WTC11 (cell line): Measurements from ENCODE around the gene CPB1. TPM values are rescaled to one million over a fixed set of nuclear protein-coding genes. Genes with fewer than 3 reads are reported as not detected.

Experiments used
- ATAC-seq: fragments of 200-7000 bp; cut with Tn5 transposase; 2 replicates; pipeline ENCODE4 v1.10.0; 2021; ENCODE audit warnings: mild to moderate bottlenecking, moderate library complexity
- CTCF ChIA-PET: fragments of 300-600 bp; sonication (Branson Sonifier 250); formaldehyde crosslinking; loops from one replicate; lab custom pipeline; 2021; ENCODE audit warnings: antibody characterized with exemption; lab: Charles Lee
- POLR2A ChIA-PET: fragments of 350-600 bp; sonication (Branson Sonifier 250); formaldehyde crosslinking; loops from one replicate; lab custom pipeline; 2021; ENCODE audit warnings: antibody characterized with exemption; lab: Charles Lee
- DNase-seq: peaks from one replicate; pipeline ENCODE4 v3.0.0; 2021; ENCODE audit warnings: low spot score
- H3K27ac Mint-ChIP-seq: 2 replicates; pipeline ENCODE4 v1.8.0; 2021; ENCODE audit warnings: mixed read lengths
- H3K27me3 Mint-ChIP-seq: 2 replicates; pipeline ENCODE4 v1.8.0; 2021; ENCODE audit warnings: low read depth, mild to moderate bottlenecking, moderate library complexity, mixed read lengths
- H3K36me3 Mint-ChIP-seq: 2 replicates; pipeline ENCODE4 v1.8.0; 2021; ENCODE audit warnings: mixed read lengths
- H3K4me1 Mint-ChIP-seq: 2 replicates; pipeline ENCODE4 v1.8.0; 2022; ENCODE audit warnings: mixed read lengths
- H3K4me3 Mint-ChIP-seq: 2 replicates; pipeline ENCODE4 v1.8.0; 2021; ENCODE audit warnings: mild to moderate bottlenecking, moderate library complexity, mixed read lengths
- H3K9me3 Mint-ChIP-seq: 2 replicates; pipeline ENCODE4 v1.8.0; 2021; ENCODE audit warnings: mixed read lengths
- ATF6 ChIP-seq: sonication (generic); formaldehyde crosslinking; IDR thresholded peaks from 2 replicates; pipeline ENCODE4 v1.8.1; 2023; ENCODE audit warnings: mild to moderate bottlenecking, missing genetic modification reagents
- CREB1 ChIP-seq: sonication (generic); formaldehyde crosslinking; IDR thresholded peaks from 2 replicates; pipeline ENCODE4 v1.8.0; 2023; ENCODE audit warnings: mild to moderate bottlenecking, missing genetic modification reagents
- EMX1 ChIP-seq: fragments of 250-450 bp; sonication (Bioruptor Pico); IDR thresholded peaks from 2 replicates; pipeline ENCODE4 v1.8.0; 2021; ENCODE audit warnings: mild to moderate bottlenecking
- ESRRA ChIP-seq: sonication (generic); formaldehyde crosslinking; IDR thresholded peaks from 2 replicates; pipeline ENCODE4 v1.8.1; 2022; ENCODE audit warnings: mild to moderate bottlenecking, missing genetic modification reagents, borderline replicate concordance
- FOXJ3 ChIP-seq: sonication (generic); formaldehyde crosslinking; IDR thresholded peaks from 2 replicates; pipeline ENCODE4 v1.9.0; 2021; ENCODE audit warnings: missing genetic modification reagents, mild to moderate bottlenecking, borderline replicate concordance
- JUN ChIP-seq: sonication (generic); formaldehyde crosslinking; IDR thresholded peaks from 2 replicates; pipeline ENCODE4 v1.8.0; 2023; ENCODE audit warnings: mild to moderate bottlenecking, missing genetic modification reagents
- KAT7 ChIP-seq: sonication (generic); formaldehyde crosslinking; IDR thresholded peaks from 2 replicates; pipeline ENCODE4 v1.8.1; 2023; ENCODE audit warnings: missing genetic modification reagents, mild to moderate bottlenecking, borderline replicate concordance
- NR1H2 ChIP-seq: sonication (generic); formaldehyde crosslinking; IDR thresholded peaks from 2 replicates; pipeline ENCODE4 v1.9.0; 2021; ENCODE audit warnings: mild to moderate bottlenecking, moderate library complexity, missing genetic modification reagents
- NR2C2 ChIP-seq: sonication (generic); formaldehyde crosslinking; IDR thresholded peaks from 2 replicates; pipeline ENCODE4 v1.8.0; 2022; ENCODE audit warnings: mild to moderate bottlenecking, missing genetic modification reagents
- OVOL2 ChIP-seq: fragments of 250-450 bp; sonication (Bioruptor Pico); IDR thresholded peaks from 2 replicates; pipeline ENCODE4 v1.9.0; 2021; ENCODE audit warnings: mild to moderate bottlenecking, borderline replicate concordance
- SP1 ChIP-seq: sonication (generic); formaldehyde crosslinking; conservative IDR thresholded peaks from 2 replicates; pipeline ENCODE4 v1.8.1; 2022; ENCODE audit warnings: missing genetic modification reagents
- TCF7 ChIP-seq: sonication (generic); formaldehyde crosslinking; IDR thresholded peaks from 2 replicates; pipeline ENCODE4 v1.8.0; 2022; ENCODE audit warnings: mild to moderate bottlenecking, low read depth, missing genetic modification reagents, moderate library complexity
- TEAD4 ChIP-seq: sonication (generic); formaldehyde crosslinking; IDR thresholded peaks from 2 replicates; pipeline ENCODE4 v1.8.0; 2022; ENCODE audit warnings: mild to moderate bottlenecking, missing genetic modification reagents
- ZNF263 ChIP-seq: sonication (generic); formaldehyde crosslinking; IDR thresholded peaks from 2 replicates; pipeline ENCODE4 v1.8.1; 2022; ENCODE audit warnings: low read depth, mild to moderate bottlenecking, moderate library complexity, missing genetic modification reagents
- ZNF423 ChIP-seq: fragments of 250-450 bp; sonication (Bioruptor Pico); IDR thresholded peaks from 2 replicates; pipeline ENCODE4 v2.1.2; 2022; ENCODE audit warnings: mild to moderate bottlenecking, moderate library complexity
- total RNA-seq: library from RNA; stranded (reverse); gene quantifications from 3 replicates; pipeline ENCODE4 v1.2.3, GENCODE V29; 2021
- TF ChIP-seq, protein P1 (sequence below): fragments of 250-450 bp; sonication (Bioruptor Pico); IDR thresholded peaks from 2 replicates; pipeline ENCODE4 v1.8.0; 2021; ENCODE audit warnings: mild to moderate bottlenecking
- TF ChIP-seq, protein P2 (sequence below): sonication (generic); formaldehyde crosslinking; IDR thresholded peaks from 2 replicates; pipeline ENCODE4 v1.8.1; 2022; ENCODE audit warnings: mild to moderate bottlenecking, missing genetic modification reagents, moderate library complexity, borderline replicate concordance
- TF ChIP-seq, protein P3 (sequence below): sonication (generic); formaldehyde crosslinking; IDR thresholded peaks from 2 replicates; pipeline ENCODE4 v1.8.1; 2022; ENCODE audit warnings: low read depth, mild to moderate bottlenecking, moderate library complexity, missing genetic modification reagents, borderline replicate concordance
- TF ChIP-seq, protein P4 (sequence below): fragments of 250-450 bp; sonication (Bioruptor Pico); IDR thresholded peaks from 2 replicates; pipeline ENCODE4 v1.9.0; 2021; ENCODE audit warnings: mild to moderate bottlenecking, borderline replicate concordance
- TF ChIP-seq, protein P5 (sequence below): fragments of 250-450 bp; sonication (Bioruptor Pico); IDR thresholded peaks from 2 replicates; pipeline ENCODE4 v2.1.2; 2022; ENCODE audit warnings: mild to moderate bottlenecking, moderate library complexity

Gene CPB1
- total RNA-seq, 1 experiment from 2014 or later, result 5.0 TPM

GRCh38 chr3:148863297-148863696 is 35.7 kb downstream of the CPB1 start:
- Mint-ChIP-seq H3K27me3 (no peaks in the 10 kb centered on the region), H3K9me3 (no peaks in the 10 kb centered on the region), H3K4me1 (no peaks in the 10 kb centered on the region), H3K4me3 (no peak overlapping the region), H3K36me3 (no peaks in the 10 kb centered on the region), H3K27ac (no peak overlapping the region)
- no peak for TF ChIP-seq EMX1 (CRISPR knock-in tag)
- TF ChIP-seq, protein P1, sequence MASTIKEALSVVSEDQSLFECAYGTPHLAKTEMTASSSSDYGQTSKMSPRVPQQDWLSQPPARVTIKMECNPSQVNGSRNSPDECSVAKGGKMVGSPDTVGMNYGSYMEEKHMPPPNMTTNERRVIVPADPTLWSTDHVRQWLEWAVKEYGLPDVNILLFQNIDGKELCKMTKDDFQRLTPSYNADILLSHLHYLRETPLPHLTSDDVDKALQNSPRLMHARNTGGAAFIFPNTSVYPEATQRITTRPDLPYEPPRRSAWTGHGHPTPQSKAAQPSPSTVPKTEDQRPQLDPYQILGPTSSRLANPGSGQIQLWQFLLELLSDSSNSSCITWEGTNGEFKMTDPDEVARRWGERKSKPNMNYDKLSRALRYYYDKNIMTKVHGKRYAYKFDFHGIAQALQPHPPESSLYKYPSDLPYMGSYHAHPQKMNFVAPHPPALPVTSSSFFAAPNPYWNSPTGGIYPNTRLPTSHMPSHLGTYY (CRISPR knock-in tag), result no peak
- TF ChIP-seq ESRRA, result no peak
- no peak for TF ChIP-seq ATF6 (CRISPR knock-in tag)
- no peak for TF ChIP-seq ZNF423 (CRISPR knock-in tag)
- TF ChIP-seq TEAD4 (CRISPR knock-in tag), result no peak
- no peak for TF ChIP-seq FOXJ3 (CRISPR knock-in tag)
- no peak for TF ChIP-seq JUN (CRISPR knock-in tag)
- TF ChIP-seq ZNF263 (CRISPR knock-in tag), result no peak
- TF ChIP-seq, protein P2, sequence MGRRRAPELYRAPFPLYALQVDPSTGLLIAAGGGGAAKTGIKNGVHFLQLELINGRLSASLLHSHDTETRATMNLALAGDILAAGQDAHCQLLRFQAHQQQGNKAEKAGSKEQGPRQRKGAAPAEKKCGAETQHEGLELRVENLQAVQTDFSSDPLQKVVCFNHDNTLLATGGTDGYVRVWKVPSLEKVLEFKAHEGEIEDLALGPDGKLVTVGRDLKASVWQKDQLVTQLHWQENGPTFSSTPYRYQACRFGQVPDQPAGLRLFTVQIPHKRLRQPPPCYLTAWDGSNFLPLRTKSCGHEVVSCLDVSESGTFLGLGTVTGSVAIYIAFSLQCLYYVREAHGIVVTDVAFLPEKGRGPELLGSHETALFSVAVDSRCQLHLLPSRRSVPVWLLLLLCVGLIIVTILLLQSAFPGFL (CRISPR knock-in tag), result no peak
- TF ChIP-seq SP1 (CRISPR knock-in tag), result no peak
- no peak for TF ChIP-seq NR1H2 (CRISPR knock-in tag)
- TF ChIP-seq NR2C2, result no peak
- no peak for TF ChIP-seq TCF7 (CRISPR knock-in tag)
- TF ChIP-seq OVOL2 (CRISPR knock-in tag), result no peak
- TF ChIP-seq, protein P3, sequence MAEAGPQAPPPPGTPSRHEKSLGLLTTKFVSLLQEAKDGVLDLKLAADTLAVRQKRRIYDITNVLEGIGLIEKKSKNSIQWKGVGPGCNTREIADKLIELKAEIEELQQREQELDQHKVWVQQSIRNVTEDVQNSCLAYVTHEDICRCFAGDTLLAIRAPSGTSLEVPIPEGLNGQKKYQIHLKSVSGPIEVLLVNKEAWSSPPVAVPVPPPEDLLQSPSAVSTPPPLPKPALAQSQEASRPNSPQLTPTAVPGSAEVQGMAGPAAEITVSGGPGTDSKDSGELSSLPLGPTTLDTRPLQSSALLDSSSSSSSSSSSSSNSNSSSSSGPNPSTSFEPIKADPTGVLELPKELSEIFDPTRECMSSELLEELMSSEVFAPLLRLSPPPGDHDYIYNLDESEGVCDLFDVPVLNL (CRISPR knock-in tag), result no peak
- TF ChIP-seq KAT7 (CRISPR knock-in tag), result no peak
- TF ChIP-seq, protein P4, sequence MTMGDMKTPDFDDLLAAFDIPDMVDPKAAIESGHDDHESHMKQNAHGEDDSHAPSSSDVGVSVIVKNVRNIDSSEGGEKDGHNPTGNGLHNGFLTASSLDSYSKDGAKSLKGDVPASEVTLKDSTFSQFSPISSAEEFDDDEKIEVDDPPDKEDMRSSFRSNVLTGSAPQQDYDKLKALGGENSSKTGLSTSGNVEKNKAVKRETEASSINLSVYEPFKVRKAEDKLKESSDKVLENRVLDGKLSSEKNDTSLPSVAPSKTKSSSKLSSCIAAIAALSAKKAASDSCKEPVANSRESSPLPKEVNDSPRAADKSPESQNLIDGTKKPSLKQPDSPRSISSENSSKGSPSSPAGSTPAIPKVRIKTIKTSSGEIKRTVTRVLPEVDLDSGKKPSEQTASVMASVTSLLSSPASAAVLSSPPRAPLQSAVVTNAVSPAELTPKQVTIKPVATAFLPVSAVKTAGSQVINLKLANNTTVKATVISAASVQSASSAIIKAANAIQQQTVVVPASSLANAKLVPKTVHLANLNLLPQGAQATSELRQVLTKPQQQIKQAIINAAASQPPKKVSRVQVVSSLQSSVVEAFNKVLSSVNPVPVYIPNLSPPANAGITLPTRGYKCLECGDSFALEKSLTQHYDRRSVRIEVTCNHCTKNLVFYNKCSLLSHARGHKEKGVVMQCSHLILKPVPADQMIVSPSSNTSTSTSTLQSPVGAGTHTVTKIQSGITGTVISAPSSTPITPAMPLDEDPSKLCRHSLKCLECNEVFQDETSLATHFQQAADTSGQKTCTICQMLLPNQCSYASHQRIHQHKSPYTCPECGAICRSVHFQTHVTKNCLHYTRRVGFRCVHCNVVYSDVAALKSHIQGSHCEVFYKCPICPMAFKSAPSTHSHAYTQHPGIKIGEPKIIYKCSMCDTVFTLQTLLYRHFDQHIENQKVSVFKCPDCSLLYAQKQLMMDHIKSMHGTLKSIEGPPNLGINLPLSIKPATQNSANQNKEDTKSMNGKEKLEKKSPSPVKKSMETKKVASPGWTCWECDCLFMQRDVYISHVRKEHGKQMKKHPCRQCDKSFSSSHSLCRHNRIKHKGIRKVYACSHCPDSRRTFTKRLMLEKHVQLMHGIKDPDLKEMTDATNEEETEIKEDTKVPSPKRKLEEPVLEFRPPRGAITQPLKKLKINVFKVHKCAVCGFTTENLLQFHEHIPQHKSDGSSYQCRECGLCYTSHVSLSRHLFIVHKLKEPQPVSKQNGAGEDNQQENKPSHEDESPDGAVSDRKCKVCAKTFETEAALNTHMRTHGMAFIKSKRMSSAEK (CRISPR knock-in tag), result no peak
- no peak for TF ChIP-seq CREB1 (CRISPR knock-in tag)
- TF ChIP-seq, protein P5, sequence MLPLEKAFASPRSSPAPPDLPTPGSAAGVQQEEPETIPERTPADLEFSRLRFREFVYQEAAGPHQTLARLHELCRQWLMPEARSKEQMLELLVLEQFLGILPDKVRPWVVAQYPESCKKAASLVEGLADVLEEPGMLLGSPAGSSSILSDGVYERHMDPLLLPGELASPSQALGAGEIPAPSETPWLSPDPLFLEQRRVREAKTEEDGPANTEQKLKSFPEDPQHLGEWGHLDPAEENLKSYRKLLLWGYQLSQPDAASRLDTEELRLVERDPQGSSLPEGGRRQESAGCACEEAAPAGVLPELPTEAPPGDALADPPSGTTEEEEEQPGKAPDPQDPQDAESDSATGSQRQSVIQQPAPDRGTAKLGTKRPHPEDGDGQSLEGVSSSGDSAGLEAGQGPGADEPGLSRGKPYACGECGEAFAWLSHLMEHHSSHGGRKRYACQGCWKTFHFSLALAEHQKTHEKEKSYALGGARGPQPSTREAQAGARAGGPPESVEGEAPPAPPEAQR (CRISPR knock-in tag), result no peak
- POLR2A ChIA-PET, result no interaction called here
- CTCF ChIA-PET, result interaction anchor here (1.5 to 3.4 kb wide), 3 partner anchors 8 to 136 kb away, joined by 4 to 19 read pairs (median 7); no protein-coding TSS in a partner anchor
- no peak for ATAC-seq
- no peak for DNase-seq
